Measurements from ENCODE around the gene VIPR2. TPM values are rescaled to one million over a fixed set of nuclear protein-coding genes. Genes with fewer than 3 reads are reported as not detected.

The VIPR2 gene
- total RNA-seq, 1 donor from 2014 or later, result 17.0 TPM

DNA sequence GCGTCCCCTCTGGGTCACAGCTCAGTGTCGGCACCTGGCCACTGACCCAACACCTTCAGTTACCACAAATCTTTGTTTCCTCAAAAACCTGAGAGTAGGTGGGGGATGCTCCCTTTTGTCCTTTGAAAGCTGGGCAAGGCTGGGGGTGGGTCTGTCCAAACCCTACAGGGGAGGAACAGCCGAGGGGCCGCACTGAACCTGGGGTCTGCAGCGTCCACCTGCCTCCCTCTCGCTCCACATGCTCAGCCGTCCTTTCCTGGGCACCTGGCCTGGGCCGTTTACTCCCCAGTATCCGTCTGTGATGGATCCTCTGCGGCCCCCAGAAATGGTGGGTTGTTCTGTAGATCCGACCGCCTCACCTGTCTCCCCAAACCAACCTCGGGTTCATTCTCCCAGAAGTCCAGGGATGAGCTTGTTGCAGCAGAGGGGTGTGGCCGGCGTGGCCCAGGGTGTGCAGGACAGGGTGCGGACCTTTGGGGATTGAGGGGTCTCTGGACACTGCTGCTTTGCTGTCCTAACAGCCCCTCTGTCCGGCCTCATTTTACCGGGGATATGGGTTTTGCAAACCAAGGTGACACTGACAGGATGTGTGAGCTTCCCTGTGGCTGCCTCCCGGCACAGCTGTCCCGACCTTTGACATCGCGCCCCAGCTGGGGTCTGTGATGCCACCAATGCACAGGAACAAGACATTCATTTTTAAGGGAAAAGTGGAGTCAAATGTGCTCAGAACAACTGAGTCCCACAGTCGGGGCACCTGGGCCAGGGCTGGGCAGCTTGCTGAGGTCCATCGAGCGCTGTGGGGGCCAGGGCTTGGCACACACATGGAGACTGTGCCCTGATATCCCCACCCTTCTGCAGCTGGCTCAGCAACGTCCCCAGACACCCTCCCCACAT, 115.9 kb downstream of the VIPR2 start:
- intact Hi-C loops (cut with DNase I), result no loop called here
- no peak for DNase-seq (ENCODE audit: missing footprints)
- no peak for ATAC-seq

DNA sequence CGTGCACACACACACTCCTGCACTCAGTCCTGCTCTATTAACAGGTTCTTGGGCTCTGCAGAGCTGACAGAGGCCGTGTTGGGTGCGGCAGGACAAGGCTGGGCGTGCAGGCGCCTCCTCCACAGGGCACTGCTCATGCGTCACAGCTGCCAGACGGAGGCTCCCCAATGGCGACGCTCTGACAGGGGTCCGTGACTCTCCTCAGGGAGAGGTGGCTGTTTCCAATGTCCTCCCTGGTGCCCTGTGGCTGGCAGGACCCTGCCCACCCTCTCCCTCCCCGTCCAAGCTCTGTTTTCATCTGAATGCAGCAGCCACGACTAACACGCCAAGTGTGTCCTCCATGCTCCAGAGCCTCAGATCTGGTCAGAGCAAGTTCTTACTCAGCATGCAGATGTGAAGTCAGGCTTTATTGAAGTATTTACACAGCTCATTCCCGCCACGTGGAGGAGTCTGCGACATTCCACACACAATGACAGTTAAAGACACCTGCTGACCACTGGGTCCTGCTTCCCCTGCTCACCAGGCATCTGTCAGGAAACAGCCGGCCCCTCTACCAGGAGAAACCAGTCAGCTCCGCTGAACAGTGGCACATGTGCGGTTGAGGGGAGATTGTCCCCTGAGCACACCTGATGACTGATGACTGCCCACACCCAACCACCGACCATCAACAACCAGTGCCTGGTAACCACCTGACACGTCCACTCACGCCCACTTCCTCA, 116.7 kb downstream of the VIPR2 start:
- DNase-seq (ENCODE audit: missing footprints) (no peak), ATAC-seq (no peak)
- intact Hi-C loops (cut with DNase I), result no loop called here

DNA sequence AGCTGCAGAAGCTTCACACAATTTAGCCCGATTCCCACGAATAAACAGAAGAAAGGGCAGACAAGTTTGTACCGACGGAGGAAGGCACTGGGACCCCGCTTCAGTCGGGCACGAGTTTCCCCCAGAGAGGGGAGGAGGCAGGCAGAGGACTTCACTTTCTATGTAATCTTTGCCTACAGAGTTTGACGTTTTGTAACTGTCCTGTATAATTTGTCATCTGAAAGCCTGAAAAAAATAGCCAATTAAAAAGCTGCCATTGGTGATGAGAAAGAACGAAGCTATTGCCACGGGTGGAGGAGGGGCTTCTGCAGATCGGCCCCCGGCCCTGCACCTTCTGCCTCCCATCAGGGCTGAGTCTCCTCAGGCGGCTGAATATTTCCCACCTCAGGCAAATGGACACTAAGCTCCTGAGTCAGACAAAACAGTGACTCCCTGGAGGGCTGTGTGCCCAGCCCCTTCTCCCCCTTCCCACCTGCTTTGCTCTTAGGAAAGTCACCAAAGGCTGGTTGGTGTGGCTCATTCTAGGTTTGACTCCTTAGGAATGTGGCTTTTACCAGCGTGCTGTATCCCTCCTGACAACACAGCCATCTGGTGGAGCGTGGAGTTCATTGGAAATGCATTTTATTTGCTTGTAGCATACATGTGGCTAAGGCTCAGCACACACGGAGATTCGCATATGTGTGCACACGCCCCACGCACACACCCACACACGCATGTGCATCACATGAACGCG, 117.4 kb downstream of the VIPR2 start:
- no peak for DNase-seq (ENCODE audit: missing footprints)
- intact Hi-C loops (cut with DNase I), result no loop called here
- ATAC-seq, result no peak

DNA sequence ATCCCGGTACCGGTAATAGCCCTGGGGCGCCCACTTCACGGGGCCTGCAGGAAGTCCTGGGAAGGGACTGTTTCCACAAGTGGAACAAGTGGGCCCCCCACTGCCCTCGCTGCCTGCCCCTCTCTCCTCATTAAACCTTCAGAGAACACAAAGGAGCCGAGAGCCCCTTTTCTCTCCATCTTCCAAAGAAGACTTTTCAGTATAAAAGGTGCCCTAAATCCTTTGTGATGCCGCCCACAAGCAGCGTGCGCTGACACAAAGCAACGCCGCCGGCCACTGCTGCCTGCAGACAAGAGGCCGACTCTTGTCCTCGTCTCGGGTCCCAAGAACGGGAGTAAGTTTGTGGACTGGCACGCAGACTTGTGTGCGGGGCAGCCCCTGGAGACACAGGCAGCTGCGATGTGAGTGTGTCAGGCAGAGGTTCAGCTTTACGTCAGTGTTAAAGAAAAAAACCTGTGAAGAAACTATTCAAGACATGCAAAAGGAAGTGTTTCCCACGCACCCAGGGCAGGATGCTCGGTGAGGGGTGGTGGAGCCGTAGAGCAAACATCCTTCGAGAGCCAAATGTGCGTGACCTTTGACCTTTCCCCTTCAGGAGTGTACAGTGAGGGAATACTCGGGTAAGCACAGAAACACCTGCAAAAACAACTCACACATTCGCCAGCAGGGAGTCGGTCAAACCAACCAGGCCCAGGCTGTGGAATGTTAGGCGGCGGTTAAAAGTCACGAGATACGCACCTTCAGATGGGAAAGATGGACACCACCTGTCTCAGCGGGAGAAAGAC, 118.2 kb downstream of the VIPR2 start:
- ATAC-seq (no peak), DNase-seq (ENCODE audit: missing footprints) (no peak)
- intact Hi-C loops (cut with DNase I), result no loop called here

DNA sequence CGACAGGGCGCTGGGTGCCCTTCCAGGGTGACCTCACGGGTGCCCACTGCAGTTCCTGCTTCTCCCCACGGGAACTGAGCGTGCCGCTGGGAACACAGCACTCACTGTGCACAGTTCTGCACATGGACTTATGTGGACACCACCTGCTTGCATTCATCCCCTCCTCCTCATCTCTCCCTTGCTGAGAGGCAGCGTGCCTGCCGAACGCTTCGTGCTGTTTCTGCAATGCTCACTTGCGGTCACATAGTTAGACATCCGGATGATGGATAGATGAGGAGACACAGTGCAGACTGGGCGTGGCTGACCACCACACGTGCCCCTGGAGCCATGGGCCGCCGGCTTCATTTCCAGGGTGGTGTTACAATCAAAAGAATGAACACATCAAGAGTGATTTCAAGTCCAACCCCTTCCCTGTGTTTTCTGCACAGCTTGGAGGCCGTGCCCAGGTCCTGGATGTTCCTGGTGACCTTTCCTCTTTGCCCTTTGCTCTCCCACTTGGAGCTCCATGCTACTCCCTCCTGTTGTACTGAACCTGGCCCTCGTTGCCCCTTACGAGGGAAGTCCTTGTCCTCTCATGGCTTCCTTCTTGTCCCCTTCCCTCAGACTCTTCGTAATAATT, 119.4 kb downstream of the VIPR2 start:
- intact Hi-C loops (cut with DNase I), result no loop called here
- ATAC-seq (no peak), DNase-seq (ENCODE audit: missing footprints) (no peak)

DNA sequence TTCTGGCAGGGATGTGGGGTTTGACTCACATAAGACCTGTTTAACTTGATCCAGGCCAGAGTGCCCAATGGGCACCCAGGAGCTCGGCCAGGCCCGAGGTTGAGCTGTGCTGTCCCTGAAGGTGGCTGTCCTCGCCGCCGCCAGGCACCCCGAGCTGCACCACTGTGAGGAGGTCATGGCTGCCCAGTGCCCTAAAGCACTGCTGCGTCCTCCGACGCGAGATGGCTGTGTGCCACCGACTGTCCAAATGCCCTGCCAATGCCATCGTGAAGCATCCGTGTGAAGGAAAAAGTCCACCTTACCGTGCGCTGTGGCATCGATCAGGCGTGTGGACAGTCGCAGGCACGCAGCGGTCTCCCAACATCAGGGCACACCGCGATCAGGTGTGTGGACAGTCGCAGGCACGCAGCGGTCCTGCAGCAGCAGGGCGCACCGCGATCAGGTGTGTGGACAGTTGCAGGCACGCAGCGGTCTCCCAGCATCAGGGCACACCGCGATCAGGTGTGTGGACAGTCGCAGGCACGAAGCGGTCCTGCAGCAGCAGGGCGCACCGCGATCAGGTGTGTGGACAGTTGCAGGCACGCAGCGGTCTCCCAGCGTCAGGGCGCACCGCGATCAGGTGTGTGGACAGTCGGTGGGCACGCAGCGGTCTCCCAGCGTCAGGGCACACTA, 120.3 kb downstream of the VIPR2 start:
- intact Hi-C loops (cut with DNase I), result no loop called here
- DNase-seq (ENCODE audit: missing footprints), result no peak
- ATAC-seq, result no peak

DNA sequence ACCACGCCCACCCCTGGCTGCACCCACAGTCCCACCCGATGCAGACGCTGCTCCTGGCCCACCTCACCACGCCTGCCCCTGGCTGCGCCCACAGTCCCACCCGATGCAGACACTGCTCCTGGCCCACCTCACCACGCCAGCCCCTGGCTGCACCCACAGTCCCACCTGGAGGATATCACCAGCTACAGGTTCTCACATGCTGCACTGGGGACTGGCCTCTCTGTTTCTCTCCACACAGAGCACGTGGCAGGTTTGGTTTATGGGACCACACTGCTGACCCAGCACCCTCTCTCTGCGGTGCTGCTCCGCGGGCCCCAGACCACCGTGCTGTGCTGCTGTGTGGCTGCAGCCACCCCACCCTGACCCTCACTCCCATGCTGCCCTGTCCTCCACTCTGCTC, 120.9 kb downstream of the VIPR2 start:
- intact Hi-C loops (cut with DNase I), result no loop called here
- DNase-seq (ENCODE audit: missing footprints) (no peak), ATAC-seq (no peak)

DNA sequence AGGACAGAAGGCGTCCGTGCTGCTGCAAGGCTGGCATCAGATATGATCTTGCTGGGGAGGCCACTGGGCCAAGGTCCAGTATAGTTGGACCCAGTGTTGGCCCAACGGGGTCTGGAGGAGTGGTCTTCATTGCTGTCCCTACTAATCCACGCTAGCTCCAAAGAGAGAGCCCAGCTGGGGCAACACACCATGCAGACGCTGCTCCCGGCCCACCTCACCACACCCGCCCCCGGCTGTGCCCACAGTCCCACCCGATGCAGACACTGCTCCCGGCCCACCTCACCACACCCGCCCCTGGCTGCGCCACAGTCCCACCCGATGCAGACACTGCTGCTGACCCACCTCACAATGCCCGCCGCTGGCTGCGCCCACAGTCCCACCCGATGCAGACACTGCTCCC, 121.5 kb downstream of the VIPR2 start:
- no peak for DNase-seq (ENCODE audit: missing footprints)
- intact Hi-C loops (cut with DNase I), result no loop called here
- no peak for ATAC-seq

DNA sequence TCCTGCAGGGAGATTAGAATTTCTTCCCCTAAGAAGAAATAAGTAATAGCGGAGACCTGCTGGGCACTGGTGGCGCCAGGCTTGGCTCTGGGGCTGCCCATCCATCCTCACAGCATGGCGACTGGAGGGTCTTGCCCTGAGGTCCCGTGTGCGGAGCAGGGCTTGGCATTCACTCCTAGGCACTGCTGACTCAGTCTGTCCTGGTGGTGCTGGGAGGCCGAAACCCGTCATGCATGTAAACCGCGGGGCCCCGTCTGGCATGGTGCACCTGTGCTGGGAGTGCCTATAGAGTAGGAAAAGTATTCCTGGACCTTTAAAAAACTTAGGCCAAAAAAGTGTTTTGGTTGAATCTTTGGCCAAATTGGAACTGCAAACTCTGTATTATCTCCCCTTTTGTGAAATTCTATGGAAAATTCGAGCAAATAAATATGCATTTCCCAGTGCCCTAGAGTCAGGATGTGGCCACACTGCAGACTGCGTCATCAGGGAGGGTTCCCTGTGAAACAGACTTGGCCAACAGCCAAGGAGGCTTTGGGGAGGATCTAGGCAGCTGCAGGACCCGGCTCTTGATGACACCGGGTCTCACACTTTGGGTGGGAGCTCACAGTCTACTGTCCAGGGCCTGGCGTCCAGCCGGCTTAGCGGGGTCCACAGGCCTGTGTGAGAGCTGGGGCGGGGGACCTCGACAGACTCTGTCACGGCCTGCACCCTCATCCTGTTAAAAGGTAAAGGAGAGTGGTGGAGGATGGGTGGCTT, 122.3 kb downstream of the VIPR2 start:
- intact Hi-C loops (cut with DNase I), result no loop called here
- DNase-seq (ENCODE audit: missing footprints) (no peak), ATAC-seq (peak; percentile 20)

DNA sequence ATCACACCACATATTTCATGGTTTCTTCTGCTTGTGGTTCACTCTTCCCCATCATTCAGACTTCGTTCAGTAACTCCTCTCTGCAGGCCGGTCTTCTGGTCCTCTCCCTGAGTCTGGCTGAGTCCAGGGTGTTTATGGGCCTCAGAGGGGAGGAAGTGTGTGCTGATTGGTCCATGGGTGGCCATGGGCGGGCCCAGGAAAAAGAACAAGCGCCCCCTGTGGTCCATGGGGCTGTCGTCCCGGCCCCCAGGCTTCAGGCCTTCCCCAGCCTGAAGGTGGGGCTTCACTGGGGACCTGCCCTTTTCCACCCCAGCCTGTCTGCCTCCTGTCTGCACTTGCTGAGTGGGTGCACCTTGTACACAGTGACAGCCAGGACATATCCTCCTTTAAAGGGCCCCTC, 123.7 kb downstream of the VIPR2 start:
- DNase-seq (ENCODE audit: missing footprints), result no peak
- intact Hi-C loops (cut with DNase I), result no loop called here
- peak; percentile 70 for ATAC-seq

DNA sequence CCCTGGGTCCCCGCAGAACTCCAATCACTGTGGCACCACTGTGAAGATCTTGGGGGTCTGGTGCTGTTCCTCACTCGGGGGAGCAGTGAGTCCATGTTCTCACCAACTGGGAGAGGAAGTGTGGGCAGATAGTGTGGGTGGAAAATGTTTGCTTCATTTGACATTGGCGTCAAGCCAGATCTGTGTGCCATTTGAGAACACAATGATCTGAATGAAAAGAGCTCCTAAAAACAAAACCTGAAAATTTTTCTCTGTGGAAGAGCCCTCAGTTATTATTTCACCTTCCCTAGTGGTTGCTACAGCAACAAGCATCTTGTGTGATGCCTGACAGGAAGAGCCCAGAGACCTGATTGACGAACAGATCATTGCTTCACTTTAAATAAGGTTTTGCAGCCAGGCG, 125.6 kb downstream of the VIPR2 start:
- intact Hi-C loops (cut with DNase I), result no loop called here
- ATAC-seq, result no peak
- DNase-seq (ENCODE audit: missing footprints), result no peak

DNA sequence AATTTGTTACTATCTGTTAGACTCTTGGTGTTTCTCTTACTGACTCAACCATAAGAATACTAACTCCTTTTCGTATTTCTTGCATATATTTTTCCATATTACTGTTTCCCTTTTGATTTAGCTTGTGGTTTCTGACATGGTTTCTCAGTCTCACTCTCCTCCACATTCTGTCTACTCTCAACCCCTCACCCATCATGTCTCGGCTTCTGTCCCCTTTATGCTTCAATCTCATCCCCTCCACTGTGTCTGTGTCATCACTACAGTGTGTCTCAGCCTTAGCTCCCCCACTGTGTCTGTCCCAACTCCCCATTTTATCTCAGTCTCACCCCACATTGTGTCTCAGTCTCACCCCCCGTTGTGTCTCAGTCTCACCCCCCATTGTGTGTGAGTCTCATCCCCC, 126.9 kb downstream of the VIPR2 start:
- intact Hi-C loops (cut with DNase I), result no loop called here

DNA sequence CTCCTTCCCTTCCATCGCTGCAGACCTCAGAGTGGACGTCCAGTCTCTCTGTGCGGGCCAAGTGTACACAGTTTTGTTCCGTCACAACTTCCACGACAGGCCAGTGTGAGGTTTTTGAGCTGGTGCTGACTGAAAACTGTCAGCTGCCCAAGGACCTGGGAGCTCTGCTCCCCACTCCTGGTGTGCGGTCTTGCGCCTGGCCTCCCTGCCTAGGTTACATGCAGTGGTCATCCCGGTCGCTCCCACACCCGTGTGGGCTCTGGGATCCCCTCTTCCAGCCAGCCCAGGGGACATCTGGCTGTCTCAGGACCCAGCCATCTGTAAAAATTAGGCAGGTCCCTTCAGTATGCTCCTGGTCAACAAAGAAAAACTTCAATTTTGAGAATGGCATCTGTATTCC, 127.5 kb downstream of the VIPR2 start:
- intact Hi-C loops (cut with DNase I), result no loop called here
- no peak for ATAC-seq
- no peak for DNase-seq (ENCODE audit: missing footprints)

More for the DNA sequence above, 126.9 kb downstream of the VIPR2 start:
- ATAC-seq, result no peak
- DNase-seq (ENCODE audit: missing footprints), result no peak

DNA sequence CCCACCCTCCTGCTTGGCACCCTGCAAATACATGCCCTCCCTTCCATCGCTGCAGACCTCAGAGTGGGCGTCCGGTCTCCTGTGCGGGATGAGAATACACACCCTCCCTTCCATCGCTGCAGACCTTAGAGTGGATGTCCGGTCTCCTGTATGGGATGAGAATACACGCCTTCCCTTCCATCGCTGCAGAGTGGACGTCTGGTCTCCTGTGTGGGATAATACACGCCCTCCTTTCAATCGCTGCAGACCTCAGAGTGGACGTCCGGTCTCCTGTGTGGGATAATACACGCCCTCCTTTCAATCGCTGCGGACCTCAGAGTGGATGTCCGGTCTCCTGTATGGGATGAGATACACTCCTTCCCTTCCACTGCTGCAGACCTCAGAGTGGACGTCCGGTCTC, 128.1 kb downstream of the VIPR2 start:
- DNase-seq (ENCODE audit: missing footprints) (no peak), ATAC-seq (no peak)
- intact Hi-C loops (cut with DNase I), result no loop called here

DNA sequence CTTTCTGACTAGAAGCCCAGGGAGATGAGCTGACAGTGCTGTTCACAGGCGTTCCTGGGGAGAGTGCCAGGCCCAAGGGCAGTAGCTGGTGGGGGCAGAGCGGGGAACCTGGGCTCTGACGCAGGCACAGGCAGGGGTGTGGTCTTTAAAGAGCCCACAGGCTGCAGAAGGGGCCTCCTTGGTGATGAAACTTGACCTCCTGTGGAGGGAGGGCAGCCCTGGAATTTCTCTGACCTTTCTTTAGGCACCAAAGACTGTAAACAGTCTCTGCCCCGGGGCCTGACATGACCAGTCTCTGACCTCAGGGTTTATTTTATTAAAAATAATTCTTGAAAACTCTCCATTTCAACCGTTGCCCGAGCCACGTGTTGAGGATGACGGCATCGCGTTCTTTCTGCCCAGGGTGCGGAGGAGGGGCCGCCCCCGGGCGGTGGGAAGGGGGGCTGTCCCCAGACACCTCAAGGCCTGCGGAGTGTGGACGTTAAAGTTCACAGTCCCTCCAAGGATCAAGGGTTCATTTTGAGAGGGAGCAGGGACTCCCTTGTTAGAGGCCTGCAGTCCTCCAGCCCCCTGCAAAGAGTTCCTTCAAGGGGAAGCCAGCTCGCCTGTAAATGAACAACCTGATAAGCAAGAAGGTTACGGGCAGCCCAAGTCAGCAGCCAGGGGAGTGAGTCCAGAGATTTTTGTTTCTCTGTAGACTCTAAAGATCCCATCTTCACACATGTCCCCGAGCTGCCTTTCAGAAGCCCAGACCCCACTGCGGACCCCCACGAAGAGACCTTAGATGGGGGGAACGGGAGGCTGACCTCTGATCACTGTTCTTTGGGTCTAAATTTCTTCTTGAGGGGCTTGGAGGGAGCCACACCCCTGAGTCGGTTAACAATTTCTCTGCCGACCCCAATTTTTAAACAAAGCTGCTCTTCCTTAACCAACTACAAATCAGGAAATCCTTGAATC, 128.9 kb downstream of the VIPR2 start:
- DNase-seq (ENCODE audit: missing footprints) (peak; percentile 84), ATAC-seq (peak; percentile 90)
- intact Hi-C loops (cut with DNase I), result no loop called here

DNA sequence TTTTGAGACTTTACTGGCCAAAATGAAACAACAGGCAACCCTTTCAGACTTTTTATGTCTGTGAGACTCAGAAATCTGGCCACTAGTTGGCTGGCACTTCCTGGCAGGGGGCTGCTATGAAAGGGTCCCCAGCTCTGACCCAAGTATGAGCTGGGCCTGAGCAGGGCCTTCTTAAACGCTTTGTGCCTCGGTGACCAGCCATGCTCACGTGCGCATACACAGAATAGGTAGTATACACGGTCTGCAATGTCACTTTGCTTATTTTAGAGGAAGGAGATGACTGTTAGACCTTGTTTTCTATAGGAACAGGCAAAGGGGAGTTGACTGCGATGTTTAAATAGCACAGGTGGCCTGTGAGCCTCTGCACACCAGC, 129.6 kb downstream of the VIPR2 start:
- intact Hi-C loops (cut with DNase I), result no loop called here
- DNase-seq (ENCODE audit: missing footprints) (no peak), ATAC-seq (no peak)
